ENCODE measurements around the gene EXOSC3. TPM values are rescaled to one million over a fixed set of nuclear protein-coding genes. Genes with fewer than 3 reads are reported as not detected.
A peak's percentile ranks its signal among the peaks of the same experiment; 100 is the strongest.

EXOSC3 gene
- total RNA-seq, 2 donors from 2014 or later = 66.7 to 67.6 TPM

DNA sequence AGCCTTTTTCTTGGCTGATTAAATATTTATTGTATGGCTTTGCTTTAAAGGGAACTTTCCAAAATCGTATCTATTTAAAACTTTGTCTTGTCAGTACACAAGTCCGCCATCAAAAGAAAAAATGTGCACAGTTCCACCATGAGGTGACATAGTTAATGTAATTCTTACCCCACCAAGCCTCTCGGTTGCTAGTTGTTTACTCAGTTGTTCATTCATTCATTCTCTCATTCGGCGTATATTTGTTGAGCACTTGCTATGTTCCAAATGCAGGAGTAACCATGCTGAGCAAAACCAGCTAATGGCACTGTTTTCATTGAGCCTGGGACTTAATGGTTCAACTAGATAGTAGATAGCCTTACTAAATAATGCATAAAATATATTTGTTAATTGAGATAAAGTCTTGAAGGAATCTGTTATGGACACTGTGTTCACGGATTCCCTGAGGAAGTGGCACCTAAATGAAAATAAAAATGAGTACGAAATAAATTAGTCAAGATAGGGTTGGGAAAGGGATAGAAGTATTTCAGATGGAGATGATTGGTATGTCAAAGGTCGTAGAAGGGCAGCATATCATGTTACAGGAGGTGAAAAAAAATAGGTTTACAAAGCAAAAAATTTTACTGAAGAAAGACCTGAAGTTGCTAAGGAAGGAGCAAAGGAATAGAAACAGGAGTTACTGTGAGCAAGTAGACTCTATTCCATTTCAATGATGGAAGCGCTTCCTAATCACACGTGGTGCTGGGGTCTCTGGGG, 17.3 kb upstream of the EXOSC3 start:
- H3K4me3 Mint-ChIP-seq = peak overlapping the region; percentile 92
- H3K27ac Mint-ChIP-seq = no peak overlapping the region

DNA sequence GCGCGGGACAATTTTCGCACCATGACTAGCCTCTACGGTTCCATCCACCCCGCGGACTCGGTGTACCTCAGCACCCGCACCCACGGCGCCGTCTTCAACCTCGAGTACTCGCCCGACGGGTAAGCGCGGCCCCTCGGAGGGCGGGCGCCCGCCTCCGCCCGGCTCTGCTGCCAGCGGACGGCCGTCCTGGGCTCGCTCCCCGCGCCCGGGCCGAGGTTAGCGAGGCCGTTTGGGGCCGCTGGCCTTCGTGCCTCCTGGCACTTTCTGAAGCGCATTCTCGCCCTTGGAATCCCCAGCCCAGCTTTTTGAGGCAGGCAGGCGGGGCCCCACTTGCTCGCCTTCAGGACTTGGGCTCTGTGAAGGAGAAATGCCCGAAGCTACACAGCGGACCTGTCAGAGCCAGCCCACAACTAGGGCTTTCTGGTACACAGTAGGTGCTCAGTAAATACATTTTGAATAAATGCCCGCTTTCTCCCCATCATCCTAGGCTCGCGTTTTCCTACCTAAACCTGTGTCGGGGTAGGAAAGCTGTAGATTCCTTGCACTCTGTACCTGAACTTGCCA, 16.5 kb upstream of the EXOSC3 start:
- H3K27me3 Mint-ChIP-seq (ENCODE audit: insufficient read depth) = peaks cover 6% of the 10 kb centered on the region

More for the DNA sequence above, 17.3 kb upstream of the EXOSC3 start:
- peaks cover 4% of the 10 kb centered on the region for H3K36me3 Mint-ChIP-seq (ENCODE audit: low read depth)
- Histone ChIP-seq H3K27ac (ENCODE audit: low read depth, low read length) (no peak overlapping the region), H3K36me3 (ENCODE audit: control insufficient read depth, insufficient read depth, low read length) (peaks cover 16% of the 10 kb centered on the region), H3K9ac (ENCODE audit: extremely low read depth, low read length, poor library complexity, severe bottlenecking) (peak overlapping the region; percentile 80), H3K4me1 (ENCODE audit: control insufficient read depth, insufficient read depth, low read length) (no peaks in the 10 kb centered on the region), H3K9me3 (ENCODE audit: control insufficient read depth, low read length) (no peaks in the 10 kb centered on the region), H3K4me3 (ENCODE audit: low read length) (peak overlapping the region; percentile 88), H3K27me3 (ENCODE audit: control insufficient read depth, insufficient read depth, low read length, poor library complexity, severe bottlenecking) (no peaks in the 10 kb centered on the region)
- DNase-seq = no peak
- TF ChIP-seq, protein P1, sequence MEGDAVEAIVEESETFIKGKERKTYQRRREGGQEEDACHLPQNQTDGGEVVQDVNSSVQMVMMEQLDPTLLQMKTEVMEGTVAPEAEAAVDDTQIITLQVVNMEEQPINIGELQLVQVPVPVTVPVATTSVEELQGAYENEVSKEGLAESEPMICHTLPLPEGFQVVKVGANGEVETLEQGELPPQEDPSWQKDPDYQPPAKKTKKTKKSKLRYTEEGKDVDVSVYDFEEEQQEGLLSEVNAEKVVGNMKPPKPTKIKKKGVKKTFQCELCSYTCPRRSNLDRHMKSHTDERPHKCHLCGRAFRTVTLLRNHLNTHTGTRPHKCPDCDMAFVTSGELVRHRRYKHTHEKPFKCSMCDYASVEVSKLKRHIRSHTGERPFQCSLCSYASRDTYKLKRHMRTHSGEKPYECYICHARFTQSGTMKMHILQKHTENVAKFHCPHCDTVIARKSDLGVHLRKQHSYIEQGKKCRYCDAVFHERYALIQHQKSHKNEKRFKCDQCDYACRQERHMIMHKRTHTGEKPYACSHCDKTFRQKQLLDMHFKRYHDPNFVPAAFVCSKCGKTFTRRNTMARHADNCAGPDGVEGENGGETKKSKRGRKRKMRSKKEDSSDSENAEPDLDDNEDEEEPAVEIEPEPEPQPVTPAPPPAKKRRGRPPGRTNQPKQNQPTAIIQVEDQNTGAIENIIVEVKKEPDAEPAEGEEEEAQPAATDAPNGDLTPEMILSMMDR (conservative IDR thresholded peaks at IDR 0.05) = no peak
- H3K9me3 Mint-ChIP-seq = no peaks in the 10 kb centered on the region
- WGBS, 2 experiments (ENCODE audit: insufficient coverage in 1 of 2, insufficient read length in 1 of 2) = 66 to 68% methylated on average over 8 to 10 of the region's 10 CpGs
- peaks cover 20% of the 10 kb centered on the region for H3K4me1 Mint-ChIP-seq
- no peaks in the 10 kb centered on the region for H3K27me3 Mint-ChIP-seq (ENCODE audit: insufficient read depth)

DNA sequence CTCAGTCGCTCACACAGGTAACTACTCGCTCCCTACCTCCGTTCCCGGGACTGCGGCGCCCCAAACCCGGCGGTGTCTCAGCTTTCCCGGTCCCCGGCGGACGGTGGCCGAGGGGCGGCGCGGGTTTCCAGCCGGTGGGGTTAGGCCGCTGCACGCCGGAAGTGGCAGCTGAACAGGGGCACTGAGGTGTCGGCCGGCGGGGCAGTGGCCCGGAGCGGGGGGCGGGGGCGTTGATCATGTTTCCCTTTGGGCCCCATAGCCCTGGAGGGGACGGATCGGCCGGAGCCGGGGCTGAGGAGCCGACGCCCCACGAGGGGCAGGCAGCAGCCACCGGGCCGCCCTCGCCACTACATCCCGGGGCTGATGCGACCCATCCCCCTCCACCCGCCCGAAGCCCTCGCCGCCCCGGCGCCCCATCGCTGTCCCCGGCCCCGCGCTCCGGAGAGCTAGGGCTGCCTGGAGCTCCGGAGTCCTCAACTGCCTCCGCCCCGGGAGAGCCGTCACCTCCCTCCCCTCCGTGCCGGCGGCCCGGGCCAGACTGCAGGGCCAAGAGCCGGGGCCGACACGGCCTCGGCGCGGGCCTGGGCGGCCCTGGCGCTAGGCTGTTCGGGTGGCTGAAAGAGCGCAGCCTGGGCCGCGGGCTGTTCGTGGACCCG, 15.9 kb upstream of the EXOSC3 start, which contains the start of gene DCAF10:
Gene DCAF10 (plus strand): TSS at position 167 of the 656 bp plus-strand sequence. CDS start 70 bp downstream, at position 237.
- peaks cover 20% of the 10 kb centered on the region for H3K4me1 Mint-ChIP-seq
- no peaks in the 10 kb centered on the region for H3K9me3 Mint-ChIP-seq
- H3K4me3 Mint-ChIP-seq = peak within 1 kb of the TSS; percentile 92
- H3K27ac Mint-ChIP-seq = peak within 1 kb of the TSS; percentile 99
- peak; percentile 97 for DNase-seq
- TF ChIP-seq, protein P1 (conservative IDR thresholded peaks at IDR 0.05) = no peak
- Histone ChIP-seq H3K9me3 (ENCODE audit: control insufficient read depth, low read length) (no peaks in the 10 kb centered on the region), H3K27me3 (ENCODE audit: control insufficient read depth, insufficient read depth, low read length, poor library complexity, severe bottlenecking) (peaks cover 1% of the 10 kb centered on the region), H3K36me3 (ENCODE audit: control insufficient read depth, insufficient read depth, low read length) (peaks cover 16% of the 10 kb centered on the region), H3K4me1 (ENCODE audit: control insufficient read depth, insufficient read depth, low read length) (no peaks in the 10 kb centered on the region), H3K4me3 (ENCODE audit: low read length) (peak within 1 kb of the TSS; percentile 88), H3K27ac (ENCODE audit: low read depth, low read length) (peak within 1 kb of the TSS; percentile 43), H3K9ac (ENCODE audit: extremely low read depth, low read length, poor library complexity, severe bottlenecking) (peak within 1 kb of the TSS; percentile 80)
- 0 to 2% methylated on average over 9 to 72 of the region's 72 CpGs for WGBS, 2 experiments (ENCODE audit: insufficient coverage in 1 of 2, insufficient read length in 1 of 2)
- peaks cover 11% of the 10 kb centered on the region for H3K27me3 Mint-ChIP-seq (ENCODE audit: insufficient read depth)
- peaks cover 2% of the 10 kb centered on the region for H3K36me3 Mint-ChIP-seq (ENCODE audit: low read depth)

More for the DNA sequence above, 16.5 kb upstream of the EXOSC3 start:
- H3K9me3 Mint-ChIP-seq = no peaks in the 10 kb centered on the region
- Histone ChIP-seq H3K27me3 (ENCODE audit: control insufficient read depth, insufficient read depth, low read length, poor library complexity, severe bottlenecking) (no peaks in the 10 kb centered on the region), H3K4me3 (ENCODE audit: low read length) (peak overlapping the region; percentile 88), H3K4me1 (ENCODE audit: control insufficient read depth, insufficient read depth, low read length) (no peaks in the 10 kb centered on the region), H3K27ac (ENCODE audit: low read depth, low read length) (peak overlapping the region; percentile 43), H3K9me3 (ENCODE audit: control insufficient read depth, low read length) (no peaks in the 10 kb centered on the region), H3K36me3 (ENCODE audit: control insufficient read depth, insufficient read depth, low read length) (peaks cover 16% of the 10 kb centered on the region), H3K9ac (ENCODE audit: extremely low read depth, low read length, poor library complexity, severe bottlenecking) (peak overlapping the region; percentile 80)
- peak; percentile 68 for DNase-seq
- peaks cover 20% of the 10 kb centered on the region for H3K4me1 Mint-ChIP-seq
- H3K27ac Mint-ChIP-seq = peak overlapping the region; percentile 61
- WGBS, 2 experiments (ENCODE audit: insufficient coverage in 1 of 2, insufficient read length in 1 of 2) = 1% methylated on average over 29 to 45 of the region's 45 CpGs
- peak overlapping the region; percentile 92 for H3K4me3 Mint-ChIP-seq
- TF ChIP-seq, protein P1 (conservative IDR thresholded peaks at IDR 0.05) = no peak
- peaks cover 2% of the 10 kb centered on the region for H3K36me3 Mint-ChIP-seq (ENCODE audit: low read depth)

All from endodermal cell (in vitro differentiated cells).